Ectodermal cell (in vitro differentiated cells): ENCODE measurements around the gene CACNA1I.

Experiments used
- H3K27ac ChIP-seq: 2 replicates; pipeline ENCODE4 v1.7.0; 2013; ENCODE audit warnings: mild to moderate bottlenecking, low read depth, low read length; ENCODE audit not compliant: insufficient read depth, poor library complexity, severe bottlenecking
- H3K27me3 ChIP-seq: 2 replicates; pipeline ENCODE4 v1.7.0; 2013; ENCODE audit warnings: mild to moderate bottlenecking, low read length; ENCODE audit not compliant: insufficient read depth, control insufficient read depth, poor library complexity, severe bottlenecking
- H3K36me3 ChIP-seq: one replicate; pipeline ENCODE4 v1.7.0; 2013; ENCODE audit warnings: low read length; ENCODE audit not compliant: control insufficient read depth, insufficient read depth
- H3K4me1 ChIP-seq: one replicate; pipeline ENCODE4 v1.7.0; 2013; ENCODE audit warnings: low read length; ENCODE audit not compliant: control insufficient read depth, insufficient read depth
- H3K4me3 ChIP-seq: 2 replicates; pipeline ENCODE4 v1.7.0; 2013; ENCODE audit warnings: low read depth, low read length, control low read depth; ENCODE audit not compliant: insufficient read depth
- H3K9me3 ChIP-seq: 2 replicates; pipeline ENCODE4 v1.7.0; 2013; ENCODE audit warnings: mild to moderate bottlenecking, low read length, moderate library complexity; ENCODE audit not compliant: control insufficient read depth
- WGBS, 2 experiments: methylation state at CpG; one replicate each; pipeline ENCODE4 v1.1.7; 2013; ENCODE audit warnings: missing lambda C conversion rate in 2 of 2; 5-methylcytosine and 5-hydroxymethylcytosine counted together

Gene CACNA1I

DNA sequence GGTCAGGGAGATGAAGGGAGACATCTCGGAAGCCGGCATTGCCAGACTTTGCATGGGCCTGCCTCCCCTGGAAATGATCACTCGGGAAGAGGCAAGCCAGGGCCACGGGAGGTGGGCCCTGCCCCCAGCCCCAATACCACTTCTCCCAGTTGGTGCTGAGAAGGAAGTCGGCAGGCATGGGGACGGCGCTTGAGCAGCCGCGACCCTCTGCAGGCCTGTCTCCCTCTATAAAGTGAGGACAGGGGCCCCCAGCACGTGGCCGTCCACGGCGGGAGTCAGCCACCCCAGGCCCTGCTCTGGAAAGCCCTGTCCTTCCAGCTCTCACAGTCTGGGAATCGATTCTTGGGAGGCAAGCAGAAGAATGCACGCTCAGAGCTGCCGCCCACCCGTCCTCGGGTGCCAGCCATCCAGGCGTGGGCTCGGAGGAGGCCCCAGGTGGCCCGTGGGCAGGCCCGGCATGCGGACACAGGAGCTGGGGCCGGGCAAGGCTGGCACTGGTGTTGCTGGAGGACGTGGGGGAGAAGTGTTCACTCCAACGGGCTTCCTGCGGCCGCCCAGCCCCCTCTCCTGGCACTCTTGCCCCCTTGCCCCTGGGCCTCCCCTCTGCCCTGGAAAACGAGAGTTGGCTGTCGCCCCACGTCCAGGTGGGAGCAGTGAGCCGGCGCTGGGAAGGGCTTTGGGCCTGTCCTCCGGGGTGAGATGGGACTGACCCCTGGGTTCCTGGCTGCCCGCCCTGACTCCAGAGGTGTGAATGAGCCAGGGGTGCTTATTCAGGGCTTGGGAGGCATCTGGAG lies 77.5 kb downstream of the CACNA1I start:
- no peaks in the 10 kb centered on the region for H3K27me3 ChIP-seq
- H3K27ac ChIP-seq = no peak overlapping the region
- 92% methylated on average over 35 of the region's 35 CpGs for WGBS, 2 experiments
- peaks cover 8% of the 10 kb centered on the region for H3K4me1 ChIP-seq
- no peak overlapping the region for H3K4me3 ChIP-seq
- H3K9me3 ChIP-seq = no peaks in the 10 kb centered on the region
- no peaks in the 10 kb centered on the region for H3K36me3 ChIP-seq

DNA sequence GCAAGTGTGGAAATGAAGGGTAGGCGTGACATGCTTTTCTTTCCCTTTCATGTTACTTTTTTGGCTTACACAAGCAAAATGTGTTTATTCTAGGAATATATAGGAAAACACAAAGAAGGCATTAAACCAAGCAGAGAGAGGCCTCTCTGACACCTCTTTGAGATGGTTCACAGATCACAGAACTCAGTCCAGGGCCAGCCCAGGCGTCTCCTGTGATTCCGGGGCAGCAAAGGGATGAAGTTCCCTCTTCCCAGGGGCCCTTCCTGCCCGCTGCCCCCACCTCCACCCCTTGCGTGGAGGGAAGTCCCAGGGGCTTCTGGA lies 78.0 kb downstream of the CACNA1I start:
- Histone ChIP-seq H3K9me3 (no peaks in the 10 kb centered on the region), H3K36me3 (no peaks in the 10 kb centered on the region), H3K27me3 (no peaks in the 10 kb centered on the region), H3K4me3 (no peak overlapping the region), H3K4me1 (peaks cover 10% of the 10 kb centered on the region), H3K27ac (no peak overlapping the region)
- WGBS, 2 experiments = 84 to 87% methylated on average over 5 of the region's 5 CpGs

GRCh38 chr22:39649500-39650089 lies 79.0 kb downstream of the CACNA1I start:
- WGBS, 2 experiments = 95 to 96% methylated on average over 41 of the region's 41 CpGs
- H3K27ac ChIP-seq = no peak overlapping the region
- no peak overlapping the region for H3K4me3 ChIP-seq
- no peaks in the 10 kb centered on the region for H3K36me3 ChIP-seq
- peaks cover 11% of the 10 kb centered on the region for H3K4me1 ChIP-seq
- no peaks in the 10 kb centered on the region for H3K9me3 ChIP-seq
- H3K27me3 ChIP-seq = no peaks in the 10 kb centered on the region

GRCh38 chr22:39651053-39651996 lies 80.8 kb downstream of the CACNA1I start:
- WGBS, 2 experiments = 77% methylated on average over 24 of the region's 24 CpGs
- Histone ChIP-seq H3K9me3 (no peaks in the 10 kb centered on the region), H3K27ac (no peak overlapping the region), H3K36me3 (no peaks in the 10 kb centered on the region), H3K4me1 (peaks cover 11% of the 10 kb centered on the region), H3K27me3 (no peaks in the 10 kb centered on the region), H3K4me3 (no peak overlapping the region)

GRCh38 chr22:39652990-39653786 lies 82.6 kb downstream of the CACNA1I start:
- 82% methylated on average over 16 of the region's 16 CpGs for WGBS, 2 experiments
- no peaks in the 10 kb centered on the region for H3K27me3 ChIP-seq
- no peak overlapping the region for H3K4me3 ChIP-seq
- H3K9me3 ChIP-seq = no peaks in the 10 kb centered on the region
- no peak overlapping the region for H3K27ac ChIP-seq
- peaks cover 7% of the 10 kb centered on the region for H3K4me1 ChIP-seq
- no peaks in the 10 kb centered on the region for H3K36me3 ChIP-seq

DNA sequence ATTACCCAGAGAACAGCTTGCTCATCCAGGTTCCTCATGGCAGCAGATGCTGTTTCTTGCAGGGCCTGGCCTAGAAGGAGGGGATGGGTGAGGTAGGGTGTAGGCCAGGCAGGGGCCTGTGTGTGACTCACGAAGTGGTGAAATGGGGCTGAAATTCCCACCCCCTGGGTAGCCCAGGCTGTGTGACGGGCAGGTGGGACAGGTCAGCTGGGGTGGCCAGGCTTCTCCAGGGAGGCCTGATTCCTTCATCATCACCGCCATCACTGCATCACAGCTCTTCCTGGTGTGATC lies 83.2 kb downstream of the CACNA1I start:
- H3K36me3 ChIP-seq = no peaks in the 10 kb centered on the region
- no peak overlapping the region for H3K27ac ChIP-seq
- H3K9me3 ChIP-seq = no peaks in the 10 kb centered on the region
- 86 to 93% methylated on average over 3 of the region's 3 CpGs for WGBS, 2 experiments
- H3K4me1 ChIP-seq = peaks cover 7% of the 10 kb centered on the region
- peaks cover 3% of the 10 kb centered on the region for H3K27me3 ChIP-seq
- no peak overlapping the region for H3K4me3 ChIP-seq

DNA sequence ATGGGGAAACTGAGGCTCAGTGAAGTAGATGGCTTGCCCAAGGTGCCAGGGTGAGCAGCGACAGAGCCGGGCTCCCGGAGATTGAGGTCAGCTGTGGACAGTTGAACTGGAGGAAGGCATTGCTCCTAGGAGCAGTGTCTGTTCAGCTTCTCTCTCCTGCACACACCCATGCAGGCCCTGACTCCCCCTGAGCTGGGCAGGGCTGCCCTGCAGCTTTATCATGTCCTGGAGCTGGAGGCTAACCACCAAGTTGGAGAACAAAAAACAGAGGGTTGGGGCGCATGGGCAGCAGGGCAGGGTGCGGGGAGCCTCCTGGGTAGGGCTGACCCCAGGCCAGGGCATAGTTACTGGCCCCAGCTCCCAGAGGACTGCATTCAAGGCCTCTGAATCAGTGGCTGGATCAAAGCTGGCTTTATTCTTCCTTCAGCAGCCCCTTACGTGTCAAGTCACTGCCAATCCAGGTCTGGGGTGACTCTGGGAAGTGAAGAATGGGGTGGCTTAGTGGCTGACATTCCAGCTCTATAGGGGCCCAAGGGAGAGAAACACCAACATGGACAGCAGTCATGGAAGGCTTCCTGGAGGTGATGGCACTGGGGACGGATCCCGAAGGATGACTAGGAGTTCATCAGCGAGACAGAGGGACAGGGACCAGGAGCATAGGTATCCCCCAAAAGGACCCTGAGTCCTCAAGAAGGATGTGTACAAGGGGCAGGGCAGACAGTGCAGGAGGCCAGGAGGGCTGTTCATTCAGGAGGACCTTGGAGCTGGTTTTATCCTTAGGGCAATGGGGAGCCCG lies 83.8 kb downstream of the CACNA1I start:
- no peaks in the 10 kb centered on the region for H3K9me3 ChIP-seq
- H3K4me3 ChIP-seq = no peak overlapping the region
- WGBS, 2 experiments = 93 to 96% methylated on average over 10 of the region's 10 CpGs
- peaks cover 7% of the 10 kb centered on the region for H3K4me1 ChIP-seq
- H3K27ac ChIP-seq = no peak overlapping the region
- peaks cover 9% of the 10 kb centered on the region for H3K27me3 ChIP-seq
- H3K36me3 ChIP-seq = no peaks in the 10 kb centered on the region

- Histone ChIP-seq H3K27me3 (peaks cover 13% of the 10 kb centered on the region), H3K4me1 (peaks cover 7% of the 10 kb centered on the region), H3K27ac (no peak overlapping the region), H3K9me3 (no peaks in the 10 kb centered on the region), H3K4me3 (no peak overlapping the region), H3K36me3 (no peaks in the 10 kb centered on the region)
- 69 to 74% methylated on average over 7 to 8 of the region's 8 CpGs for WGBS, 2 experiments
Observed at GRCh38 chr22:39655004-39655579, 84.5 kb downstream of the CACNA1I start.

- Histone ChIP-seq H3K9me3 (no peaks in the 10 kb centered on the region), H3K27ac (no peak overlapping the region), H3K27me3 (peaks cover 20% of the 10 kb centered on the region), H3K36me3 (no peaks in the 10 kb centered on the region), H3K4me3 (no peak overlapping the region), H3K4me1 (peaks cover 6% of the 10 kb centered on the region)
- WGBS, 2 experiments = 93 to 94% methylated on average over 15 of the region's 15 CpGs
Observed at GRCh38 chr22:39655831-39656230, 85.3 kb downstream of the CACNA1I start.
